HG02870 (cell line): ENCODE results near the gene IP6K1.
"Not testable (repeated sequence)": the region's sequence is repeated elsewhere in the genome, so short reads cannot be mapped to it uniquely, and the experiment has no call there.

Experiments
- ATAC-seq: cut with Tn5 transposase; IDR thresholded peaks from one replicate; pipeline ENCODE4 v1.9.1; 2021; ENCODE audit warnings: mild to moderate bottlenecking, moderate library complexity; ENCODE audit not compliant: unreplicated experiment

Gene IP6K1

GRCh38 chr3:49690856-49691255 lies 95.5 kb downstream of the IP6K1 start:
- not testable (repeated sequence) for ATAC-seq

GRCh38 chr3:49689908-49690624 lies 96.3 kb downstream of the IP6K1 start:
- ATAC-seq: not testable (repeated sequence)

GRCh38 chr3:49689046-49689907 lies 97.1 kb downstream of the IP6K1 start, which contains the start of the genes MST1 and RNF123:
Gene MST1 (minus strand): TSS chr3:49689474. CDS start chr3:49688691, 783 bp downstream.
Gene RNF123 (plus strand): TSS chr3:49689557. CDS start chr3:49691166, 1,609 bp downstream.
- ATAC-seq: peak; percentile 59

GRCh38 chr3:49688338-49689045 lies 97.8 kb downstream of the IP6K1 start:
- ATAC-seq: not testable (repeated sequence)

GRCh38 chr3:49687424-49687795 lies 98.9 kb downstream of the IP6K1 start:
- ATAC-seq: not testable (repeated sequence)

GRCh38 chr3:49686769-49687423 lies 99.4 kb downstream of the IP6K1 start:
- not testable (repeated sequence) for ATAC-seq

GRCh38 chr3:49686346-49686745 lies 100.0 kb downstream of the IP6K1 start:
- ATAC-seq: not testable (repeated sequence)

- not testable (repeated sequence) for ATAC-seq
Measured at GRCh38 chr3:49685846-49686245, 100.5 kb downstream of the IP6K1 start.

- not testable (repeated sequence) for ATAC-seq
Measured at GRCh38 chr3:49685103-49685502, 101.2 kb downstream of the IP6K1 start.

- ATAC-seq: not testable (repeated sequence)
Measured at GRCh38 chr3:49684453-49684852, 101.9 kb downstream of the IP6K1 start.

GRCh38 chr3:49683162-49683561 lies 103.2 kb downstream of the IP6K1 start:
- no peak for ATAC-seq

- ATAC-seq: no peak
Measured at GRCh38 chr3:49681543-49681942, 104.8 kb downstream of the IP6K1 start.

GRCh38 chr3:49681232-49681522 lies 105.2 kb downstream of the IP6K1 start:
- ATAC-seq: no peak

GRCh38 chr3:49680493-49681231 lies 105.7 kb downstream of the IP6K1 start:
- ATAC-seq: no peak

- ATAC-seq: no peak
Measured at GRCh38 chr3:49675912-49676311, 110.4 kb downstream of the IP6K1 start.

GRCh38 chr3:49674497-49674983 lies 111.8 kb downstream of the IP6K1 start:
- peak; percentile 17 for ATAC-seq
